HG02571 (cell line): ENCODE measurements around the gene CEP126.
"Not testable (repeated sequence)": the region's sequence is repeated elsewhere in the genome, so short reads cannot be mapped to it uniquely, and the experiment has no call there.

Experiments
- ATAC-seq: cut with Tn5 transposase; IDR thresholded peaks from one replicate; pipeline ENCODE4 v1.9.1; 2021; ENCODE audit warnings: mild to moderate bottlenecking, moderate library complexity; ENCODE audit not compliant: unreplicated experiment

The CEP126 gene

DNA sequence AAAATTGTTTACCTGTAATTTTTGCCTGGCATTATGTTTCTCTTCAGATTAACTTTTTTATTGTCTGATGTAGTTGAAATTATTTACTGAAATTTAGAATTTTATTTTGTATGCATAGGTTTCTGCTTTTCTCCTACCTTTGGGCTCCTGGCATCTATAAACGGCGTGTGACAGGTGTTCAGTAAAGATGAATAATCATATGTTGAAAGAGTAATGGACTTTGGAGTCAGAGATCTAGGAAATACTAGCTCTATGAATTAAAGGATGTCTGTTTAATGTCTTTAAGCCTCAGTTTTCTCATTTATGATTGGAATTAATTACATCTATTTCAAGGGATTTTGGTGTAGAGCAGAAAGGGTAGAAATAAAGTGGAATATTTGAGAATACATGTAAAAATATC lies 8.7 kb downstream of the CEP126 start:
- ATAC-seq, result no peak

DNA sequence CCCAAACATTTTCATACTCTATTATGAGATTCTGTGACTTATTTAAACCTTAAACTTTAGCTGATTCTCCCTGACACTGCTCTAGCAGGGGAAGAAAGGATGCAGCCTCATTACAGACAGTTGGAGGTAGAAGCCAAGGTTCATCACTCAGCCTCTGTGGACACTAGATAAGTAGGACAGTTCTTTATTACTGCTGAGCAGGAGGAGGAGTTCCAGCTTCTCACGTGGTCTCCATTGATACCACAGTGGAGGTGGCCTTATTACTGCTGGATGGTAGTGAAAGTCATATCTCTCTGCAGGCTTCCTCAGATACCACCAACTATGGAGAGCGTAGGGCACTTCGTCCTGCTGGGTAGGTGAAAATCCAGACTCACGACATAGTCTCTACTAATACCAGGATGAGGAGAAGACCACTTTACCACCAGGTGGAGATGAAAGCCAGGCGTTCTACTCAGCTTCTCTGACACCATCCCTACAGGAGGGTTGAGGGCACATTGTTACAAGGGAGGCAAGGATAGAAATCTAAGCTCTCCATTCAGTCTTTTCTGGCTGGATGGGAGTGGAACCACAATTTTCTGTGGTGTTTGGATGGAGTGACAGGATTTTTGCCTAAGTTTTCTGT lies 14.6 kb downstream of the CEP126 start:
- ATAC-seq, result no peak

DNA sequence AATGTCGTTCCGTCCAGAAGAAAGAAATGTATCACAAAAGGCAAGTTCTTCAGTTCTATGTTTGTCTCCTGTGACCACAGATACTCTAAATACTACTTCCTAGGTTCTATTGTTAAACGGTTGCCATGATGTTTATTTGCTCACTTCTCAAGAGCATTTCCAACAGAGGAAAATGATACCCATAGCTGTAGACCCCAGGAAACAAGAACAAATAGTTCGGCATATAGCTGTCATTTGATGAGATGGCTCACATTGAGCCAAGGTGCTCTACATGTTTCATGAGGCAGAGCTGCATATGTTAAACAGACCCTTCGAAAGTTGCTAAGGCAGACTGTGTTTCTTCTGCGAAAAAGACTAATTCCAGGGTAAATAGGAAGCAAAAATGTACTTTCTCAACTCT lies 16.9 kb downstream of the CEP126 start:
- ATAC-seq, result no peak

DNA sequence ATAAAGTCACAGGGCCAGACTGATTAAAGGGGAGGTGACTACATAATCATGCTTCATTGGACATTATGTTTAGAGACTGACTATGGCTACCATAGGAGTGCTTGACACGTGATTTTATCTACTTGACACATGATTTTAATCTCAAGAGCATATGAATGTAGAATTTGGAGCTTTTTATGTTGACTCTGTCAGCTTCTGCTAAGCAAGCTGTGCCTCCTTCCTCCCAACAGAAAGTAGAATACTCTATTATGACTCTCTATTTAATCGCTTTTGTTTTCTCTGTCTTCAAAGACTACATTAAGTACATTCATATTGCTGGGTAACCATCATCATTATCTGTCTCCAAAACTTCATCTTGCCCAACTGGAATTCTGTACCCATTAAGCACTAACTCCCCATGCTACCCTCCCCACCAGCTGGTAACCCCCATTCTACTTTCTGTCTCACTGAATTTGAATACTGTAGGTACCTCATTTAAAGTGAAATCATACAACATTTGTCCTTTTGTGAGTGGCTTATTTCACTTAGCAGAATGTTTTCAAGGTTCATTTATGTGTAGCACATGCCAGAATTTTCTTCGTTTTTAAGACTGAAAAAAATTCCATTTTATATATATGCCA lies 26.2 kb downstream of the CEP126 start:
- no peak for ATAC-seq

DNA sequence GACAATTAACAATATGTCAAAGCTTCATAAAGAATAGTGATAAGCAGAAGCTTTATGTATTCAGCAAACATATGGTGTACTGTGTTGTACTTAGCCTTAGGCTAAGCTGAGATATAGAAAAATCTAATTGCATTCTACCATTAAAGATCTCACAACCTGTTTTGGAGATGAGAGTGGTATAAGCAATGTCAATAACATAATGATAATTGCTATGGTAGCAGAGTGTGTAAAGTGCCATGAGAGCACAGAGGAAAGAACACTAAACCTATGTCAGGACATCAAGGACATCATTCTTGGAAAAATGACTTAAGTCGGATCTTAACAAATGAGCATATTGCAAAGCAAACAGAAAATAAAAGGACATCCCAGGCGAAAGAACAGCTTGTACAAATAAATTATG lies 30.1 kb downstream of the CEP126 start:
- no peak for ATAC-seq

DNA sequence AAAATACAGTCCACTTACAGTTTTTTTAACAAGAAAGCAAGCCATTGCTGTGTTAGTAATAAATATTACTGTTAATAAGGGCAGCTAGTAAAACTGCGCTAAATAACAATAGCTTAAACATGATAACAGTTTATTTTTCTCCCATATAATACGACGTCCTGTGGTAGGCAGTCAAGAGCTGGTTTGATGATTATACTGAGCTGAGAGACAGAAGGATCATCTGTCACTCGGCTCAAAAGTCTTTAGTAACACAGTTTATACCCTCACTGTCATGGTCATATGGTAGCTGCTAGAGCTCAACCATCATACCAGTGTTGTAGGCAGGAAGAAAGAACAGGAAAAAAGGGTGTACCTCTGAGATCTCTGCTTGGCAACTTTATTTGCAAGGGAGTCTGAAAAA lies 30.6 kb downstream of the CEP126 start:
- no peak for ATAC-seq

DNA sequence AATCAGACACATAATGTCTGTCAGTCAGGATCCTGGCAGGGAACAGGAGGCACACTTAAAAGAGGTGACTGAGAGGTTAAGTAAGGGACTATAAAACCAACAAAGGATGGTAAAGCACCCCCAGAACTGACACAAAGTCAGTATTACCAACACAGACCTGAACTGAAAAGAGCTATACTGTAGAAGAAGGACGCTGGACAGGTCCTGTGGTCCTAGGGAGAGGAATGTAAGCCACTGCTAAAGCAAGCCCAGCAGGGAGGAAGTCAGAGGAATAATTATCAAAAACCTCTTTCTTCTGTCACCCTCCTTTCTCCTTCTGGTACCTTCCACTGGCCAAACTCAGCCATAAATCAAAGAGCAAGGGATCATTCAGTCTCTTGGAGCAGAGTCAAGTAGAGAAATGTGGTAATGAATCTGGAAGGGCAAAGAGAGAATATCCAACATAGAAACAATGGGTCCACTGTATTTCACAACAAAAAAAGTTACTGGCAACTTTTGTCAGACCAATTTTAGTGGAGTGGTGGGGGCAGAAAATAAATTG lies 34.9 kb downstream of the CEP126 start:
- ATAC-seq, result no peak

DNA sequence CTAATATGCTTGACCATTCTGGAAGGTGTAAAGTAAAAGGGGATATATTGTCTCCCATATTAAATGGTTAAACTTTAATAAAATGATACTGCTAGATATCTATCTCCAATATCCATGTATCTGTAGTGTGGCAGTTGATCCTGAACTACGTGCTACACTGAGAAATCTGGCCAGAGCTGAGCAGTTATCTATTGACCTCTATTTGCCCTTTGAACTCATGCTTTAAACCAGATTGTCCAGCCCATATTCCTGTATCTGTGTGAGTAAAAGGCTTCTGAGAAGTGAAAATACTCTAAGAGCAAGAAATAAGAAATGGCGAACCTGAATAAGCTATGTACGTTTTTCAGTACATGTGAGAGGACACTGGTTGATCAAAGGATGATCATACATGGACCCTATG lies 40.5 kb downstream of the CEP126 start:
- ATAC-seq, result no peak

DNA sequence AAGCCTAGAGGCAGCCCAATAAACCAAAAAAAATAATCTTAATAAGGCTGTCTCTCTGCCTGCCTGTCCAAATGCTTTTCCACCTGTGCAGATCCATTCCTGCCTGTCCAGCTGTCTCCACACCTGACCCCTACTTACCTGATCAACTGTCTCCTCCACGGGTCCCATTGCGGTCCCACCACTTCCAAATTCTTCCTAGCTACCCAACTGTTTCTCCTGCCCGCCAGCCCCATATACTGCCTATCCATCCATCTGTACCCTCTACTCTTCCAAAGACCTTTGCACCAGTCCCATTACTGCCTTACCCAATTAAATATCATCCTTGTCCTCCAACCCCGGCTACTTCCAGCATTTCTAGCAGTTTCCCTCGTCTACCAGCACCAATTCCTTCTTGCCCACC lies 40.9 kb downstream of the CEP126 start:
- no peak for ATAC-seq

DNA sequence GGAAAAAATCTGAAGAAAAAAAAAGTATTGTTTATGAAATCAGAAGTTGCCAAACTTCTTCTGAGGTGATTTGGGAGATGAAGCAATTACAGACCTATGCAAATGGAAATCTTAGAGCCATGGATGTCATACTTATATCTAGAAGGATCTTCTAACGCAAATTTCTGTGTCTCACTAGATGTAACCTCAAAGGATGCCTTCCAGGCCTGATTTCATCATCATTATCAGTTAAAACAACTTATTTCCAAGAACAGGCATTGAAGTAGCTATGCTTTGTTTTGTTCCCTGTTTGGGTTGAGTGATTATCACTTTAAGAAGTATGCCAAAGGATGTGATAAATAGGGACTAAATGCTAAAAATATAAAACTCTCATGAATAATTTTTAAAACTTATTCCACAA lies 45.4 kb downstream of the CEP126 start:
- no peak for ATAC-seq

DNA sequence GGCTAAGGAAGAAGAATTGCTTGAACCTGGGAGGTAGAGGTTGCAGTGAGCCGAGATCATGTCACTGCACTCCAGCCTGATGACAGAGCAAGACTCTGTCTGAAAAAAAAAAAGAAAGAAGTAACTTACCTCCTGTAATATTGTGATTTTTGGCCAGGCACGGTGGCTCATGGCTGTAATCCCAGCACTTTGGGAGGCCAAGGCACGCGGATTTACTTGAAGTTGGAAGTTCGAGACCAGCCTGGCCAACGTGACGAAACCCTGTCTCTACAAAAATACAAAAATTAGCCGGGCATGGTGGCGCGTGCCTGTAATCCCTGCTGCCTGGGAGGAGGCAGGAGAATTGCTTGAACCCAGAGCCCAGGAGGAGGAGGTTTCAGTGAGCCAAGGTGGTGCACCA lies 49.4 kb downstream of the CEP126 start:
- ATAC-seq, result not testable (repeated sequence)

DNA sequence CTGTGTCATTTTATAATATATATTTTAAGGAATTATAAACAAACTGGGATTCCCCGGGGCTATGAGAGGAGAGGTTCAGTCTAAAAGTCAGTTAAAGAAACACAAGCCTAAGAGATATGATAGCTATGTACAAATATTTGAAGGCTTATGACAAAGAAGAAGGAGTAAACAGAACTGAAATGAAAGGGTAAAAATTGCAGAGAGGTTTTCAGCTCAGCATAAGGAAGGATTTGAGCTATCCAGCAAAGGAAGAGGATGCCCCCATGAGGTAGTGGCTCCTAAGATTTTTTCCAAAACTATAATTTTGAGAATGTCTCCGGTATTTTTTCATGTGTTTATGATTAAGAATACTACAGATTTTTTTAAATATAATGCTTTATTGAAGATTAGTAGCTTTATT lies 59.4 kb downstream of the CEP126 start:
- no peak for ATAC-seq

DNA sequence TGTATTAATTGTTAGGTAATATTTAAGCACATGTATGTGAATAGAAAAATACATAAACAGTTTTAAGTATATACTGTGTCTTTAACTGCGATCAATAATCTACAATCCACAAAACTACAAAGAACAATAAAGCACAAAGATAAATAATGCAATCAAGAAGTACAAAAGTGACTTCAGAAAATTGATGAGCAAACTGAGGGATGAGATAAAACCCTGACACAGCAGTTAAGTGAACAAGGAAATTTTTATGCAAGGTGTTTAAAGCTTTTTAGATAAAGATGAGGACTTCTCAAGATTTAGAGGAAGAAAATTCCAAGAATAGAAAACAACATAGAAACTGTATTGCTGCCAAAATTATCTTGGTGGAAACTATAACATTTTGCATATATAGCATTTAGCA lies 60.0 kb downstream of the CEP126 start:
- ATAC-seq, result no peak

DNA sequence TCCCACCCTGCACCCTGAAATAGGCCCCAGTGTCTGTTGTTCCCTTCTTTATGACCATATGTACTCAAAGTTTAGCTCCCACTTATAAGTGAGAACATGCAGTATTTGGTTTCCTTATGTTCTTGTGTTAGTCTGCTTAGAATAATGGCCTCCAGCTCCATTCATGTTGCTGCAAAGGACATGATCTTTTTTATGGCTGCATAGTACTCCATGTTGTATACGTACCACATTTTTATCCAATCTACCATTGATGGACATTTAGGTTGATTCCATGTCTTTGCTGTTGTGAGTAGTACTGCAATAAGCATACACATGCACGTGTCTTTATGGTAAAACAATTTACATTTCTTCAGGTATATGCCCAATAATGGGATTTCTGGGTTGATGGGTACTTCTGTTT lies 60.9 kb downstream of the CEP126 start:
- ATAC-seq, result no peak

DNA sequence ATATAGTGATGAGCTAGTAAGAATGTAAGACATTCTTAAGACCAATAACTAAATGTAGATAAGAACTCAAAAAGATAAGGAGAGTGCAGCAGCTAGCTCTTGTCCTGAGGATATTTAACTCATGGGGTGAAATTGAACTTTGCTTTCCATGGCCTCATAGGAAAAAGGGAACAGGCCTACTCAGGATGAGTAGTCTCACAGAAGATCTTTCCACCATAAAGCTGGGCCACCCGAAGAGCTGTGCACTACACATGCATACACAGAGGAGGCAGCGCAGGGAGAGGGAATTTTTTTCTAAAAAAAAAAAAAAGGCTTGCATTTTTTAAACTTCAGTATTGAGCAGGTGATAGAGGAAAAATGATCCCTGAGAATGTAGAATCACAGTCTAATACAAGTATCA lies 72.6 kb downstream of the CEP126 start:
- no peak for ATAC-seq

DNA sequence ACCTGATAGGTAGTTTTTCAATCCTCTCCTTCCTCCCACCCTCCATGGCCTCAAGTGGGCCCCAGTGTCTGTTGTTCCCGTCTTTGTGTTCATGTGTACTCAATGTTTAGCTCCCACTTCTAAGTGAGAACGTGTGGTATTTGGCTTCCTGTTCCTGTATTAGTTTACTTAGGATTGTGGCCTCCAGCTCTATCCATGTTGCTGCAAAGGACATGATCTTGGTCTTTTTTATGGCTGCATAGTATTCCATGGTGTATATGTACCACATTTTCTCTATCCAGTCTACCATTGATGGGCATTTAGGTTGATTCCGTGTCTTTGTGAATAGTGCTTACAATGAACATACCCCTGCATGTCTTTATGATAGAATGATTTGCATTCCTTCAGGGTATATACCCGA lies 78.4 kb downstream of the CEP126 start:
- ATAC-seq, result no peak

DNA sequence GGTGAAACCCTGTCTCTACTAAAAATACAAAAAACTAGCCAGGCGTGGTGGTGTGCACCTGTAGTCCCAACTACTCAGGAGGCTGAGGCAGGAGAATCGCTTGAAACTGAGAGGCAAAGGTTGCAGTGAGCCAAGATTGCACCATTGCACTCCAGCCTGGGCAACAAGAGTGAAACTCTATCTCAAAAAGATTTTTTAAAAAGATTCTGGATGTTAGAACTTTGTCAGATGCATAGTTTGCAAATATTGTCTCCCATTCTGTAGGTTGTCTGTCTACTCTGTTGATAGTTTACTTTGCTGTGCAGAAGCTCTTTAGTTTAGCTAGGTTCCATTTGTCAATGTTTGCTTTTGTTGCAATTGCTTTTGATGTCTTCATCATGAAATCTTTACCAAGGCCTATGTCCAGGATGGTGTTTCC lies 79.3 kb downstream of the CEP126 start:
- ATAC-seq, result not testable (repeated sequence)

DNA sequence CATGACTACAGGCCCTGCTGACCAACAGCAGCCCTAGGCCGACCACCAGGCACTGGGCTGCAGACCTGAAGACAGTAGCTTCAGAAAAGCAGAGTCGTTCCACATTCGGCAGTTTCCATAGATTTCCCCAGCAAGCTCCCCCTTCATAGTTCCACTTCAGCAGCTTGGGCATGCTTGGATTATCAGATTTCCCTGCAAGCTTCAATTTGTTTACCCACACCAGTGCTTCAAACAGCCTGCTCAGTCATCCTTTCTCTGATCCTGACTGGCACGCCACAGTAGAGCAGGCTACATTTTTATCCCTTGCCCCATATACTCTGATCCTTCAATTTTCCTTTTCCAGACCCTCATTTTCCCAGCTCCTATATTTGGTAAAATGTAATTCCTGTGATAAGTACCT lies 81.3 kb downstream of the CEP126 start:
- ATAC-seq, result no peak

DNA sequence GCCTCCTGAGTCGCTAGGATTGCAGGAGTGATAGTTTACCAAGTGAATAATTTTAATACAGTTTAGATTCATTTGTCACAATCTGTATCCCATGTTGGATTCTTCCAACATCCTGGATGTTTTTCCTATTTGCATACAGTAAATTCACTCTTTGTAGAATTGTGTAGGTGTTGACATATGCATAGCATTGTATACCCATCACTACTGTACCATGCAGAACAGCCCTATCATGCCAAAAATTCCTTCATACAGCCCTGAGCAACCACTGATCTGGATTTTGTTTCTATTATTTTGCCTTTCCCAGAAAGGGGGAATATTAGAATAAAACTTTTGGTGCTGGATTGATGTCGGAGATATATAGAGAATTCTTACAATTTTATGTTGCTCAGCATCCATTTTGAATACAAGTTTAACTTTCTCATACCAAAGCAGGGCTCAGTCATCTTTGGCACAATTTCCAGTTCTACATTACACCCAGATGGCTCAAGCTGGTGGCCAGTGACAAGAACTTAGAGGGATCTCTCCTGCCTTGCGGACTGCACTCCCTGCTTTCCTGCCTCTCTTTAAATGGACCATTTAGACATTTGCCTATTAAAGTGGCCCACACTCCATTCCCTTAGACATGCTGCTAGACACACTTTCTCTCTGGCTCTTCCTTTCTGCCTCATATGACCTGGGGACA lies 87.0 kb downstream of the CEP126 start:
- no peak for ATAC-seq

DNA sequence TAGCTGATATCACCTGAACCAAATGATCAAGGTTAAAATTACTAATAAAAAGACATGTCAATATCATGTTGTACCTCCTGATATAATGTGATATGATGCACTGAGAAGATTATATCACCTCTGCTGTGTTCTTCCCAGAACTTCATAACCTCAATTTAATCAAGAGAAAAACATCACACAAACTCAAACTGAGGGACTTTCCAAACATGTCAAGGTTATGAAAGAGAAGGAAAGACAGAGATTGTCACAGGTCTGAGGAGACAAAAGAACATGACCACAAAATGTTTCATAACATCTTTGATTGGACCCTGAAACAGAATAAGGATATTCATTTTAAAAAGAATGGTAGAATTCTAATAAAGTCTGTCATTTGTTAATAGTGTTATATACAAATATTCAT lies 89.4 kb downstream of the CEP126 start:
- ATAC-seq, result no peak

DNA sequence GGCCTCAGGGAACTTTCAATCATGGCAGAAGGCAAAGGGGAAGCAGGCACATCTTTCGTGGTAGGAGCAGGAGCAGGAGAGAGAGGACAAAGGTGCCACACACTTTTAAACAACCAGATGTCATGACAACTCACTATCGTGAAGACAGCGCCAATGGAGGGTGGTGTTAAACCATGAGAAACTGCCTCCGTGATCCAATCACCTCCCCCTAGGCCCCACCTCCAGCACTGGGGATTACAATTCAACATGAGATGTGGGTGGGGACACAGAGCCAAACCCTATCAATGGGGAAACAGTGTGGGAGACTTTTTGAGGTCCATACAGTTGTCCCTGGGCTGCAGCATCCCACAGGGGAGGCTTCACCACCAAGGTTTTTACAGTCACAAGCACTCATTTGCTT lies 90.5 kb downstream of the CEP126 start:
- no peak for ATAC-seq

DNA sequence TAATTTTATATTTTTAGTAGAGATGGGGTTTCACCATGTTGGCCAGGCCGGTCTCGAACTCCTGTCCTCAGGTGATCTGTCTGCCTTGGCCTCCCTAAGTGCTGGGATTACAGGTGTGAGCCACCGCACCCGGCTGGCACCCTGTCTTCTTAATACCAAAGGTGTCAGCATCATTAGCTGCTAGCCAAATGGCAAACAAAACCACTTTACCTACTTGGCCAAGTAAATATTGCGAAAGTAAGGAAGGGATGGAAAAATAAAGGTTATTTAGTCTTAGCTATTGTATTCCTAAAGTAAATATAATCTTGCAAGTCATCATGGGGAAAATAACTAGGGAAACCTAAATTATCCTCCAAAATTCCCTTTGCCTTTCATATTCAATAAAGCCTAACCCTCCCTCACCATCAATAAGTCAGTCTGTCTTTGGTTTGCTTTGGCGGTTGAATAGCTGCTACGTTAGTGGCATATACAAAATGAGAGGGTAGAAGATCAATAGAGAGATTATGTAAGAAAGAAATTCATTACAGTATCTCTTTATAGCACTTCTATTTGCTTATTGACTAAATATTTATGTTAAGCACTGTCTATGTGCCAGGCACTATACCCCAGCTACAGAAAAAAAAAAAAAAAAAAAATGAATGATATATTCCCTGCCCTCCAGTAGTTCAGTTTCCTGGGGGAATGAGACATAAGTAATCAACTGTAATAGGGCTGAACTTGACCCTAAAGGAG lies 92.2 kb downstream of the CEP126 start:
- no peak for ATAC-seq
